Vagina (tissue), 2 donors: ENCODE data around the gene ADAP2. TPM values are rescaled to one million over a fixed set of nuclear protein-coding genes. Genes with fewer than 3 reads are reported as not detected.
"Not testable (repeated sequence)": the region's sequence is repeated elsewhere in the genome, so short reads cannot be mapped to it uniquely, and the experiment has no call there.

ENCODE experiments used
- DNase-seq, 2 donors: peaks; one replicate each; pipeline ENCODE4 v3.0.0-alpha.2; 2017; ENCODE audit errors: extremely low spot score in 2 of 2
- H3K27ac ChIP-seq: fragments of 200-600 bp; sonication (generic); one replicate; pipeline ENCODE4 v1.5.1; 2019
- H3K27me3 ChIP-seq: fragments of 200-600 bp; sonication (generic); one replicate; pipeline ENCODE4 v1.5.1; 2019
- H3K36me3 ChIP-seq, 2 donors: fragments of 200-600 bp; sonication (generic); one replicate each; pipeline ENCODE4 v1.5.1; 2017 to 2019
- H3K4me1 ChIP-seq: fragments of 200-600 bp; sonication (generic); one replicate; pipeline ENCODE4 v1.5.1; 2019
- H3K4me3 ChIP-seq, 2 donors: fragments of 200-600 bp; sonication (generic); 1 replicate in 1 of 2; 2 replicates in 1 of 2; pipeline ENCODE4 v1.5.1; 2016 to 2019
- H3K9me3 ChIP-seq: fragments of 200-600 bp; sonication (generic); one replicate; pipeline ENCODE4 v1.5.1; 2019
- CTCF ChIP-seq, 3 experiments: fragments of 450-650 bp in 2 of 3; fragments of 200-600 bp in 1 of 3; sonication (generic) in 1 of 3; IDR thresholded peaks; one replicate each; pipeline ENCODE4 v1.5.1; 2017 to 2019; ENCODE audit warnings: antibody characterized with exemption in 3 of 3, mild to moderate bottlenecking in 2 of 3, moderate library complexity in 2 of 3
- POLR2A ChIP-seq, 2 donors: fragments of 450-650 bp; IDR thresholded peaks; one replicate each; pipeline ENCODE4 v1.6.1; 2017; ENCODE audit warnings: antibody characterized with exemption in 2 of 2, mild to moderate bottlenecking in 2 of 2, moderate library complexity in 2 of 2
- POLR2AphosphoS5 ChIP-seq, 2 donors: sonication (generic); formaldehyde crosslinking; IDR thresholded peaks; one replicate each; pipeline ENCODE4 v1.9.0; 2017; ENCODE audit warnings: antibody characterized with exemption in 2 of 2, mild to moderate bottlenecking in 2 of 2, low read depth in 1 of 2; ENCODE audit not compliant: insufficient read depth in 1 of 2
- intact Hi-C: fragments of 100-400 bp; cut with DNase I; formaldehyde crosslinking; loops from one replicate; pipeline ENCODE4 v1.15.1; 2023
- total RNA-seq: library from RNA; depleted of rRNA; stranded (reverse); fragments of >200 nt; gene quantifications from one replicate; pipeline ENCODE4 v1.2.3, GENCODE V29; 2016

Gene ADAP2
- total RNA-seq, 1 donor from 2014 or later = 14.0 TPM

DNA sequence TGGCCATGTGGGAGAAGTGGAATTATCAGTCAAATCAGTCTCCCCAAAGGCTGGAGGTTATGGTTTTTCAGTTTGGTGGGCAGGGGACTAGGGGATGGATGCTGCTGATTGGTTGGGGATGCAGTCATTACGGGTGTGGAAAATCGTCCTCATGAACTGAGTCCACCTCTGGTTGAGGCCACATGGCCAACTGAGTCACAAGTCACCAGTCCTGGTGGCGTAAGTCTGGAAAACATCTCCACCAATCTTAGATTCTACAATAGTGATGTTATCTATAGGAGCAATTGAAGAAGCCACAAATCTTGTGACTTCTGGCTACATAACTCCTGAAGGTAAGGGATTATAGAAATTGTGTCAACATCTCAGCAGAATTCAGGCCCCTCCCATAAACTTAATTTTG lies 43.9 kb downstream of the ADAP2 start:
- no peak for DNase-seq
- TF ChIP-seq POLR2A (IDR thresholded peaks at IDR 0.05) (no peak), POLR2AphosphoS5 (IDR thresholded peaks at IDR 0.05; ENCODE audit: insufficient read depth in 1 of 2, low read depth in 1 of 2) (no peak), CTCF (IDR thresholded peaks at IDR 0.05) (no peak)
- intact Hi-C loops = no loop called here
- Histone ChIP-seq H3K27me3 (no peaks in the 10 kb centered on the region), H3K4me1 (peaks cover 11% of the 10 kb centered on the region), H3K27ac (no peak overlapping the region), H3K36me3 (no peaks in the 10 kb centered on the region), H3K4me3 (no peak overlapping the region), H3K9me3 (no peaks in the 10 kb centered on the region)

DNA sequence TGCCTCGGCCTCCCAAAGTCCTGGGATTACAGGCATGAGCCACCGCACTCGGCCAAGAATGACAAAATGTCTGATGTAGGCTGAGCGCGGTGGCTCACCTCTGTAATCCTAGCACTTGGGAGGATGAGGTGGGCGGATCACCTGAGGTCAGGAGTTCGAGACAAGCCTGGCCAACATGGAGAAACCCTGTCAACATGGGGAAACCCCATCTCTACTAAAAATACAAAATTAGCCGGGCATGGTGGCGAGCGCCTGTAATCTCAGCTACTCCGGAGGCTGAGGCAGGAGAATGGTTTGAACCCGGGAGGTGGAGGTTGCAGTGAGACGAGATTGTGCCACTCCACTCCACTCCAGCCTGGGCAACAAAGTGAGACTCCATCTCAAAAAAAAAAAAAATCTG lies 46.2 kb downstream of the ADAP2 start:
- H3K27ac ChIP-seq, intact Hi-C loops, H3K9me3 ChIP-seq, H3K36me3 ChIP-seq, H3K27me3 ChIP-seq, H3K4me3 ChIP-seq, DNase-seq: not testable (repeated sequence)
- H3K4me1 ChIP-seq = peaks cover 11% of the 10 kb centered on the region

- intact Hi-C loops = loop anchor here (2.0 kb wide), 1 partner anchor 63 kb away; the partner anchor contains the start of gene TEFM
These were observed 48.5 kb downstream of the ADAP2 start for GRCh38 chr17:30969989-30970830.

GRCh38 chr17:30970831-30971567 lies 49.3 kb downstream of the ADAP2 start, which contains the start of gene RNF135:
Gene RNF135, plus strand, starts transcription at chr17:30971039. Its CDS starts 35 bp downstream, at chr17:30971074.
- Histone ChIP-seq H3K9me3 (no peaks in the 10 kb centered on the region), H3K36me3 (no peaks in the 10 kb centered on the region), H3K4me3 (peak within 1 kb of the TSS; percentile 72 to 80), H3K27me3 (no peaks in the 10 kb centered on the region), H3K27ac (peak within 1 kb of the TSS; percentile 97), H3K4me1 (peaks cover 14% of the 10 kb centered on the region)
- intact Hi-C loops = loop anchor here (2.0 kb wide), 1 partner anchor 64 kb away; the partner anchor contains the start of gene TEFM
- peak in 1 of 2 donors; percentile 91 for DNase-seq
- TF ChIP-seq POLR2AphosphoS5 (IDR thresholded peaks at IDR 0.05; ENCODE audit: insufficient read depth in 1 of 2, low read depth in 1 of 2) (peak in 1 of 2 donors; percentile 78), POLR2A (IDR thresholded peaks at IDR 0.05) (peak in 1 of 2 donors; percentile 42), CTCF (IDR thresholded peaks at IDR 0.05) (peak in 2 of 3 experiments; percentile 29 to 44)

More at GRCh38 chr17:30969989-30970830, 48.5 kb downstream of the ADAP2 start:
- Histone ChIP-seq H3K27ac (peak overlapping the region; percentile 97), H3K4me1 (peaks cover 14% of the 10 kb centered on the region), H3K36me3 (no peaks in the 10 kb centered on the region), H3K4me3 (peak overlapping the region; percentile 72 to 80), H3K9me3 (no peaks in the 10 kb centered on the region), H3K27me3 (no peaks in the 10 kb centered on the region)
- TF ChIP-seq POLR2A (IDR thresholded peaks at IDR 0.05) (no peak), CTCF (IDR thresholded peaks at IDR 0.05) (no peak), POLR2AphosphoS5 (IDR thresholded peaks at IDR 0.05; ENCODE audit: insufficient read depth in 1 of 2, low read depth in 1 of 2) (no peak)
- no peak for DNase-seq

DNA sequence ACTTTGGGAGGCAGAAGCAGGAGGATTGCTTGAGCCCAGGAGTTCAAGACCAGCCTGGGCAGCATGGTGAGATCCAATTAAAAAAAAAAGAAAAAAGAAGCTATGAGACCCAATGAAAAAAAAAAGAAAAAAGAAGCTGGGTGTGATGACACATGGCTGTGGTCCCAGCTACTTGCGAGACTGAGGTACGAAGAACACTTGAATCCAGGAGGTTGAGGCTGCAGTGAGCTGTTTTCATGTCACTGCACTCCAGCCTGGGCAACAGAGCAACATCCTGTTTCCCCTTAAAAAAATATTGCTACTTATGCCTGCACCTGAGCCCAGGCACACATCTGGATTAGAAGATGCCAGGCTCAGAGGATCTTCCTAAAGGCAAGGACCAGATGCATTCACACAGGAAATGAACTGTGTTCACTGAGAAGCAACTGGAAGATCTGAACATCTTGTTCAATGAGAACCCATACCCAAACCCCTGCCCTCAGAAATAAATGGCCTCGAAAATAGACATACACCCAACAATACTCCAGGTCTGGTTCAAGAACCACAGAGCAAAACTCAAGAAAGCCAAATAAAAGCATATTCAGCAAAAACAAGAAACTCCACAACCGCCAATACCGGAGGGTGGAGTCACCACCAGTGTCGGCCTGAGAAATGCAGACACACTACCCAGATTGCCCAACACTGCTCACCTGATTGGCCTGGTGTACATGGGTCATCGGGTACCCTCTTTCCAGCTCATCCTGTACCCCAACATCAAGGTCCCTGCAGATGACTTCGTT lies 53.5 kb downstream of the ADAP2 start:
- no peaks in the 10 kb centered on the region for H3K9me3 ChIP-seq
- intact Hi-C loops = no loop called here
- no peak overlapping the region for H3K4me3 ChIP-seq
- TF ChIP-seq CTCF (IDR thresholded peaks at IDR 0.05) (no peak), POLR2AphosphoS5 (IDR thresholded peaks at IDR 0.05; ENCODE audit: insufficient read depth in 1 of 2, low read depth in 1 of 2) (no peak), POLR2A (IDR thresholded peaks at IDR 0.05) (no peak)
- no peaks in the 10 kb centered on the region for H3K27me3 ChIP-seq
- no peak for DNase-seq
- no peak overlapping the region for H3K27ac ChIP-seq
- peaks cover 7% of the 10 kb centered on the region for H3K4me1 ChIP-seq
- no peaks in the 10 kb centered on the region for H3K36me3 ChIP-seq

GRCh38 chr17:30979919-30980318 lies 58.2 kb downstream of the ADAP2 start:
- H3K4me1 ChIP-seq, H3K9me3 ChIP-seq, H3K27ac ChIP-seq, DNase-seq, H3K27me3 ChIP-seq, H3K4me3 ChIP-seq, H3K36me3 ChIP-seq, intact Hi-C loops: not testable (repeated sequence)
